Uterus (tissue), 4 donors: ENCODE data around the gene MPC1. TPM values are rescaled to one million over a fixed set of nuclear protein-coding genes. Genes with fewer than 3 reads are reported as not detected.
"Not testable (repeated sequence)": the region's sequence is repeated elsewhere in the genome, so short reads cannot be mapped to it uniquely, and the experiment has no call there.

Source experiments
- DNase-seq, 2 donors: peaks; one replicate each; pipeline ENCODE4 v3.0.0-alpha.2; 2019 to 2020
- H3K27ac ChIP-seq, 2 donors: fragments of 200-600 bp; sonication (generic); 1 replicate in 1 of 2; 2 replicates in 1 of 2; pipeline ENCODE4 v1.5.1; 2016 to 2018
- H3K27me3 ChIP-seq, 2 donors: fragments of 200-600 bp; sonication (generic); one replicate each; pipeline ENCODE4 v1.5.1; 2018 to 2019; ENCODE audit warnings: control low read depth in 1 of 2
- H3K36me3 ChIP-seq, 2 donors: fragments of 200-600 bp; sonication (generic); one replicate each; pipeline ENCODE4 v1.5.1; 2019; ENCODE audit warnings: control low read depth in 1 of 2
- H3K4me1 ChIP-seq, 2 donors: fragments of 200-600 bp; sonication (generic); one replicate each; pipeline ENCODE4 v1.5.1; 2018 to 2019; ENCODE audit warnings: control low read depth in 1 of 2
- H3K4me3 ChIP-seq, 2 donors: fragments of 200-600 bp; sonication (generic); 1 replicate in 1 of 2; 2 replicates in 1 of 2; pipeline ENCODE4 v1.5.1; 2018 to 2019; ENCODE audit warnings: mild to moderate bottlenecking in 1 of 2
- H3K9me3 ChIP-seq, 2 donors: fragments of 200-600 bp; sonication (generic); one replicate each; pipeline ENCODE4 v1.5.1; 2019; ENCODE audit warnings: control low read depth in 1 of 2
- POLR2A ChIP-seq, 2 donors: fragments of 450-650 bp; IDR thresholded peaks; one replicate each; pipeline ENCODE4 v1.6.1; 2016; ENCODE audit warnings: antibody characterized with exemption in 2 of 2, mild to moderate bottlenecking in 1 of 2, moderate library complexity in 1 of 2
- intact Hi-C: fragments of 100-400 bp; cut with DNase I; formaldehyde crosslinking; loops from one replicate; pipeline ENCODE4 v1.15.1; 2023; ENCODE audit warnings: low total_unique reads
- total RNA-seq, 4 donors: library from RNA; depleted of rRNA in 3 of 4; stranded (reverse); fragments of >200 nt in 3 of 4; gene quantifications; one replicate each; pipeline versions ENCODE4 v1.1.0 to v1.2.4, GENCODE V29; 2014 to 2023
- TF ChIP-seq, protein P1 (sequence below), 4 experiments: fragments of 200-600 bp in 2 of 4; fragments of 450-650 bp in 2 of 4; sonication (generic) in 2 of 4; IDR thresholded peaks; one replicate each; pipeline ENCODE4 v1.5.1; 2016 to 2019; ENCODE audit warnings: antibody characterized with exemption in 4 of 4, mild to moderate bottlenecking in 2 of 4, moderate library complexity in 1 of 4
- donor health status: DM: yes; HTN: yes; CAD: no.

Gene MPC1
- total RNA-seq, 4 donors from 2014 or later: 14.1 to 62.1 (median 41.7) TPM

DNA sequence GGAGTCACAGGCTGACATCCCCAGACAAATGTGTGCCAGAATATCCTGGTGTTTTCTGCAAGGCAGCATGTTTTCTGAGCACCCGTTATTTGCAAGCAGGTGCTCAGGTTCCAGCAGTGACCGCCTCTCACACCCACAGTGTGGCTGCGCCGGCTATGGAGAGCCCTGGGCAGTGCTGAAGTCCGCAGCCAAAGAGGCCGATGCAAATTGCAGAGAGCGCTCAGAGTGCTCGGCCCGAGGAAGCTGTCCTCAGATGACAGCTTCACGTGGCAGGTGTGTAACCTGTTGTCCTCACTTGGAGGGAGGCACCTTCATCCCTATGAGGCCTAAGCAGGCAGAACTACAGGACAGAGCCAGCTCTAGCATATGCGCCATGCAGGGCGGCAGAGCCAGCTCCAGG, 23.5 kb upstream of the MPC1 start:
- TF ChIP-seq, protein P1, sequence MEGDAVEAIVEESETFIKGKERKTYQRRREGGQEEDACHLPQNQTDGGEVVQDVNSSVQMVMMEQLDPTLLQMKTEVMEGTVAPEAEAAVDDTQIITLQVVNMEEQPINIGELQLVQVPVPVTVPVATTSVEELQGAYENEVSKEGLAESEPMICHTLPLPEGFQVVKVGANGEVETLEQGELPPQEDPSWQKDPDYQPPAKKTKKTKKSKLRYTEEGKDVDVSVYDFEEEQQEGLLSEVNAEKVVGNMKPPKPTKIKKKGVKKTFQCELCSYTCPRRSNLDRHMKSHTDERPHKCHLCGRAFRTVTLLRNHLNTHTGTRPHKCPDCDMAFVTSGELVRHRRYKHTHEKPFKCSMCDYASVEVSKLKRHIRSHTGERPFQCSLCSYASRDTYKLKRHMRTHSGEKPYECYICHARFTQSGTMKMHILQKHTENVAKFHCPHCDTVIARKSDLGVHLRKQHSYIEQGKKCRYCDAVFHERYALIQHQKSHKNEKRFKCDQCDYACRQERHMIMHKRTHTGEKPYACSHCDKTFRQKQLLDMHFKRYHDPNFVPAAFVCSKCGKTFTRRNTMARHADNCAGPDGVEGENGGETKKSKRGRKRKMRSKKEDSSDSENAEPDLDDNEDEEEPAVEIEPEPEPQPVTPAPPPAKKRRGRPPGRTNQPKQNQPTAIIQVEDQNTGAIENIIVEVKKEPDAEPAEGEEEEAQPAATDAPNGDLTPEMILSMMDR (IDR thresholded peaks at IDR 0.05): no peak
- no peak for TF ChIP-seq POLR2A (IDR thresholded peaks at IDR 0.05)
- Histone ChIP-seq H3K27ac (no peak overlapping the region), H3K36me3 (no peaks in the 10 kb centered on the region), H3K4me3 (no peak overlapping the region), H3K27me3 (no peaks in the 10 kb centered on the region), H3K4me1 (no peaks in the 10 kb centered on the region), H3K9me3 (no peaks in the 10 kb centered on the region)
- no peak for DNase-seq
- intact Hi-C loops: no loop called here

DNA sequence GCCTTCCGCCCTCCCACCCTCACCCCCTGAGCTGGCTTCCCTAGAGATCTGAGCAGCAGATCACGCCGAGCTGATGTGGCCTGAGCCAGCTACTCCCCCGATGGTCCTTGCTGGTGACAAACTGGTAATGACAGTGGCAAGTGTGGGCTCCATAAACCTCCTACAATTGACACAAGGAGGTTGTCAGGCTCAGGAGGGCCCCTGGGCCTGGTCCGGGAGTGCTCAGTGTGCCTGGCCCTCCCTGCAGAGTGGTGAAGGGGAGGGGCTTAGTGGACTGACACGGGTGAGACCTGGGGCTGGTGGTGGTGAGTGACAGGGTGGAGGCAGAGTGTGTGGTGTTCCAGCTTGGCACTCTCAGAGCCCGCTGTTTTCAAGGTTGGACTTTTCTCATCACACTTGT, 22.6 kb upstream of the MPC1 start:
- Histone ChIP-seq H3K4me3 (no peak overlapping the region), H3K27ac (no peak overlapping the region), H3K27me3 (no peaks in the 10 kb centered on the region), H3K36me3 (no peaks in the 10 kb centered on the region), H3K9me3 (no peaks in the 10 kb centered on the region), H3K4me1 (no peaks in the 10 kb centered on the region)
- intact Hi-C loops: no loop called here
- DNase-seq: no peak
- TF ChIP-seq, protein P1 (IDR thresholded peaks at IDR 0.05): no peak
- no peak for TF ChIP-seq POLR2A (IDR thresholded peaks at IDR 0.05)

DNA sequence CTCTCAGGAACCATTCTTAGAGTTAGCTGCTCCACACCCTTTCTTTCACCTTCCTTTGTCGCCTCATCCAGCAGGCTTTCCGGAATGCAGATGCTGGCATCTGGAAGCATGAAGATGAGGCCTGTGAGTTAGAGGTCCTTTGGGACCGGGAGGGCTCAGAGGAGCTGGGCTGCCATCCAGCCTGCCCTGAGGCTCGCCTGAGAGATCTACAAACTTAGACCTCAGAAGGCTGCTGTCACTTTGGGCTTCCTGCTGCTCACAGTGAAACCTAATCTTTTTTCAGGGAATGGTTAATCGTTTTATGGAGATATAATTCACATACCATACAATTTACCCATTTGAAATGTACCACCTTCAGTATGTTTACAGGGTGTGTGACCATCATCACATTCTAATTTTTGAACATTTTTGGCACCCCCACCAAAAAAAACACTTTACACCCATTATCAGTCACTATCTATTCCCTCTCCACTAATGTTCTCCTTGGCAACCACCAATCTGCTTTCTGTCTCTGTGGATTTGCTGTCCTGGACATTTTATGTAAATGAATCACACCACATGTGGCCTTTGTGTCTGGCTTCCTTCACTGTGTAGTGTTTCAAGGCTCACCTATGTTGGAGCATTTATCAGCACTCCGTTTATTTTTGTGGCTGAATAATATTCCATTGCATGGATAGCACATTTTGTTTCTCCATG, 20.0 kb upstream of the MPC1 start:
- Histone ChIP-seq H3K27me3 (no peaks in the 10 kb centered on the region), H3K9me3 (no peaks in the 10 kb centered on the region), H3K27ac (no peak overlapping the region), H3K36me3 (no peaks in the 10 kb centered on the region), H3K4me1 (no peaks in the 10 kb centered on the region), H3K4me3 (no peak overlapping the region)
- intact Hi-C loops: no loop called here
- no peak for DNase-seq
- no peak for TF ChIP-seq POLR2A (IDR thresholded peaks at IDR 0.05)
- TF ChIP-seq, protein P1 (IDR thresholded peaks at IDR 0.05): no peak

DNA sequence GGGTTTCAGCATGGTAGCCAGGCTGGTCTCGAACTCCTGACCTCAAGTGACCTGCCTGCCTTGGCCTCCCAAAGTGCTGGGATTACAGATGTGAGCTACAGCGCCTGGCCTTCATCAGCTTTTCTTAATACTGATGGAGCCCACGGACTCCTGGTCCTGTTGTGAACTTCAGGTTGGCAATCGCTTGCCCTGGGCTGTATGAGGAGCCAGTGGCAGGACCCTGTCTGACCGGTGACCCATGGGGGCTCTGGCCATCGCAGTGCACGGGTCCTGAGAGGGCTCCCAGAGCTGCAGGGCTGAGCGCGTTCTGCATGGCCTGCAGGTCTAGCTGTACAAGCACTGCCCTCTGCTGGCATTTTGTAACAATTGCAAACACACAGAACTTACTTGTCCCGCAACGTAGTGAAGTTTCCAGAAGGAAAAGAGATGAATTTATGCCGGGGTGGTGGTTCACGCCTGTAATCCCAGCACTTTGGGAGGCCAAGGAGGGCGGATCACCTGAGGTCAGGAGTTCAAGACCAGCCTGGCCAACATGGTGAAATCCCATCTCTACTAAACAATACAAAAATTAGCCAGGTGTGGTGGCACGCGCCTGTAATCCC, 18.0 kb upstream of the MPC1 start:
- H3K4me1 ChIP-seq, H3K27me3 ChIP-seq, H3K4me3 ChIP-seq, intact Hi-C loops, H3K27ac ChIP-seq, H3K9me3 ChIP-seq, H3K36me3 ChIP-seq: not testable (repeated sequence)
- TF ChIP-seq, protein P1 (IDR thresholded peaks at IDR 0.05): peak; percentile 62 to 74 (median 66)
- peak; percentile 41 to 54 for DNase-seq

DNA sequence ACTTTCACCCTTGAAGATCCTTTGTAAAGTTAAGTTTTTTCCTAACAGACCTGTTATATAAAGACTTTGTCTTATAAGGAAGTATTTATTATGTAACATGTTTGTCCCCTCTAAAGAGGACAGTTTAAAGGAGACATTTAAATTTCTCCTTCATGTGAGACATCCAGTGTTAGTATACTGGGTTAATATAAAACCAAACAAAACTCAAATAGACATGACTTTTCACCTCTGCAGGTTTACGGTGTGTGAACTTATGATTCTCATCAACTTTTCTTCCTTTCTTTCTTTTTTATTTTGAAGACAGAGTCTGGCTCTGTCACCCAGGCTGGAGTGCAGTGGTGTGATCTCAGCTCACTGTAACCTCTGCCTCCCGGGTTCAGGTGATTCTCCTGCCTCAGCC, 17.4 kb upstream of the MPC1 start:
- Histone ChIP-seq H3K4me1 (no peaks in the 10 kb centered on the region), H3K36me3 (no peaks in the 10 kb centered on the region), H3K4me3 (no peak overlapping the region), H3K9me3 (no peaks in the 10 kb centered on the region), H3K27ac (no peak overlapping the region), H3K27me3 (no peaks in the 10 kb centered on the region)
- no peak for TF ChIP-seq POLR2A (IDR thresholded peaks at IDR 0.05)
- TF ChIP-seq, protein P1 (IDR thresholded peaks at IDR 0.05): no peak
- intact Hi-C loops: no loop called here
- DNase-seq: no peak
